AG09309 (cell line): ENCODE results near the gene SH3BP2.

ENCODE experiments used
- DNase-seq: peaks from one replicate; pipeline ENCODE4 v3.0.0-alpha.2; 2010; ENCODE audit warnings: low read depth
- H3K4me3 ChIP-seq: 2 replicates; pipeline ENCODE4 v1.5.1; 2011; ENCODE audit warnings: mild to moderate bottlenecking, low read depth, low read length, moderate library complexity; ENCODE audit not compliant: control insufficient read depth
- TF ChIP-seq, protein P1 (sequence below): IDR thresholded peaks from 2 replicates; pipeline ENCODE4 v1.5.1; 2011; ENCODE audit warnings: mild to moderate bottlenecking, low read depth, low read length, inconsistent platforms; ENCODE audit not compliant: insufficient read depth, control insufficient read depth; ENCODE audit errors: missing control alignments

Gene SH3BP2

DNA sequence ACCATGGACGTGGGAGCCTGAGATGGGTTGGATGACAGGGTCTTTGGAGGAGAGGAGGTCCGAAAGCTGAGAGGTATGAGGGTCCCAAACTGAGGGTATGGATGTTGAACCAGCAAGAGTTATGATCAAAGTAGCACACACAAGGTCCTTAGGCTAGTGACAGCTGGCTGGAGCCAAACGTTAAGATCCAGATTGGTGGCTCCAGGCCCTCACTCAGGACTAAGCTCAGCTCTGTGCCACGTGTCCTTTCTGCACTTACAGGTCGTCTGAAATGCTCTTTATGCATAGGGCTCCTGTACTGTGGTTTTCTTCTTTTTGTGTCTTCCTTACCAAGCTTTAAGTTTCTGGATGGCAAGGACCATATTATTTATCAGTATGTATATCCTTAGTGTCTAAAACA is 86.1 kb downstream of the SH3BP2 start:
- no peak overlapping the region for H3K4me3 ChIP-seq
- DNase-seq = no peak
- TF ChIP-seq, protein P1, sequence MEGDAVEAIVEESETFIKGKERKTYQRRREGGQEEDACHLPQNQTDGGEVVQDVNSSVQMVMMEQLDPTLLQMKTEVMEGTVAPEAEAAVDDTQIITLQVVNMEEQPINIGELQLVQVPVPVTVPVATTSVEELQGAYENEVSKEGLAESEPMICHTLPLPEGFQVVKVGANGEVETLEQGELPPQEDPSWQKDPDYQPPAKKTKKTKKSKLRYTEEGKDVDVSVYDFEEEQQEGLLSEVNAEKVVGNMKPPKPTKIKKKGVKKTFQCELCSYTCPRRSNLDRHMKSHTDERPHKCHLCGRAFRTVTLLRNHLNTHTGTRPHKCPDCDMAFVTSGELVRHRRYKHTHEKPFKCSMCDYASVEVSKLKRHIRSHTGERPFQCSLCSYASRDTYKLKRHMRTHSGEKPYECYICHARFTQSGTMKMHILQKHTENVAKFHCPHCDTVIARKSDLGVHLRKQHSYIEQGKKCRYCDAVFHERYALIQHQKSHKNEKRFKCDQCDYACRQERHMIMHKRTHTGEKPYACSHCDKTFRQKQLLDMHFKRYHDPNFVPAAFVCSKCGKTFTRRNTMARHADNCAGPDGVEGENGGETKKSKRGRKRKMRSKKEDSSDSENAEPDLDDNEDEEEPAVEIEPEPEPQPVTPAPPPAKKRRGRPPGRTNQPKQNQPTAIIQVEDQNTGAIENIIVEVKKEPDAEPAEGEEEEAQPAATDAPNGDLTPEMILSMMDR = no peak

DNA sequence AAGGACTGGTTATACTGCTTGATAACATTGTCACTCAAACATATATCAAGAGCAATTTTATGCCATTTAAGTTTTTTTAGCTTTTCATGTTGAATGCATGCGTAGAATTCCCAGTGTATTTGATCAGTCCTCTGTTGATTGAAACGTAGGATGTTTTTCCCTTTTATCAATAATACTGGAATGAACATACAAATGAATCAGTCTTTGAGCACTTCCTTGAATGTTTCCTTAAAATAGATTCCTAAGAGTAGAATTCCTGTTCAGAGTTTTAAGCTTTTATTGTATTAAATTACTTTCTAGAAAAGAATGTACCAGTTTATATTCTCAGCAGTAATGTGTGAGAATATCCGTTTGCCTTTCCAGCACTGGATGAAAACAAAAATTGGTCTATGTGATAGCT is 88.5 kb downstream of the SH3BP2 start:
- TF ChIP-seq, protein P1 = no peak
- H3K4me3 ChIP-seq = no peak overlapping the region
- no peak for DNase-seq

DNA sequence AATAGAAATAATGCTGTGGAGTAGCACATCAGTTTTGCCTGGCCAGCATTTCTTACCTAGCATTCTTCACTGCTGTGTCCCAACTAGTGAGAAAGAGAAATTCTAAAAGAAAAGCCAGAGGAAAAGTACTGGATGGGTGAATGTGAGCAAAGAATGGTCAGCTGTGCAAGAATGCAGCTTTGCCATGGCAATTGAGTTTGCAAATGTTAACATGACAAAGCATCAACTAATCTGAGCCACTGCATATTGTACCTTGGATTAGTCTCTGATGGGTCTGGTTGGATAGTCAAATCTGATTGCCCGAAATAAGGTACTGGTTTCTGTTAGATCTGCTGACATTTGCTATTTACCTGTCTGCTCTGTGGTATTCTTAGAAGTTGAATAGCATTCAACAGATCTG is 89.5 kb downstream of the SH3BP2 start:
- TF ChIP-seq, protein P1 = no peak
- H3K4me3 ChIP-seq = no peak overlapping the region
- DNase-seq = no peak

DNA sequence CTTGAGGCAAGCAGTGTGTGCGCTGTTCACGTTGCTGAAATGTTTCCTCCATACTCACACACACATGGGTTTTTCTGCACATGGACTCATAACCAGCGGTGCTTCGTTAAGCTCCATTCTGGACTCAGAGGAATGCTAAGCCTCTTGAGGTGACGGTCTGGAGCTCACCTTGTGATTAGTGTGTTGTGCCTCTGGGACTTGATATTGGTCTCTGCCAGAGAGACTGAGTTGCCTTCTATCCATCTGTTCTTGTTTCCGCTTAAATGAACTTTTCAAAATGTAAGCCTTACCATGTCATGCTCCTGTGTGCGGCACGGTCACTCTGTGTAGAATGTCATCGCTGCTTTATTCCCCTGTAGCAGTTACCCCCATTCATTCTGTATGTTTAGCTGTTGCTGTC is 93.3 kb downstream of the SH3BP2 start:
- TF ChIP-seq, protein P1 = no peak
- no peak for DNase-seq
- no peak overlapping the region for H3K4me3 ChIP-seq

DNA sequence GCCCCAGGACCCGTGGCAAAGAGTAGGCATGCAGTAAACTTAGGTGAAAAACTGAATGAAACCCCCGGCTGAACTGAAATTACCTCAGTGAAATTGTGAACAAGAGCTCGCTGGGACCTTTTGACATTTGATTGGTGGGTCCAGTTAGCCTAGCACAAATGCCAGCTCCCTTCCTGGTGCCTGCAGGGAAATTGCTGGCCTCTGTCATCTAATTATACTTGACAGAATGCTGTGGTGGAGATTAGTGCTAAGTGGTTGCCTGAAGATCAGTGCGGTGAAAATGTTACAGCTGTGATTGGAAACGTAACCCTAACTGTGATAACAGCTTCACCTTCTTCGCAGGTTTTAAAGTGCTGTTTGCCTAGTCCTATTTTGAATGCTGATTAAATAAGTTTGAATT is 93.7 kb downstream of the SH3BP2 start:
- TF ChIP-seq, protein P1 = no peak
- DNase-seq = no peak
- no peak overlapping the region for H3K4me3 ChIP-seq

DNA sequence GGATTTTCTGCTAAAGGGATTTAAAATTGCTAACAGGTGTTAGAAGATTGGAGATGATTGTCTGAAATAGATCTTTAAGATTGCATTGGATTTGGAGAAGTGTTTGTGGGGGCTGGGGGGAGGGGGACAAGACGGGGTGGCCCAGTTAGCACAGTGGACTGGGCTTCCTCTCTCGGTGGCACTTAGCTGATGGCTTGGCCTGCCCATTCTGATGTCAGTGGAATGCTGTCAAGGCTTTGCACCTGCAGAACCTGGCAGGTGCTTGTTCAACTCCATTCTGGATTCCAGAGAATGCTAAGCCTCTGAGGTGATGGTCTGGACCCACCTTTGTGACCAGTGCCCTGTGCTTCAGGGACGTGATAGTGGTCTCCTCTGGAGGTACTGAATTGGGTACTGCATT is 94.5 kb downstream of the SH3BP2 start:
- DNase-seq = no peak
- H3K4me3 ChIP-seq = no peak overlapping the region
- TF ChIP-seq, protein P1 = no peak

DNA sequence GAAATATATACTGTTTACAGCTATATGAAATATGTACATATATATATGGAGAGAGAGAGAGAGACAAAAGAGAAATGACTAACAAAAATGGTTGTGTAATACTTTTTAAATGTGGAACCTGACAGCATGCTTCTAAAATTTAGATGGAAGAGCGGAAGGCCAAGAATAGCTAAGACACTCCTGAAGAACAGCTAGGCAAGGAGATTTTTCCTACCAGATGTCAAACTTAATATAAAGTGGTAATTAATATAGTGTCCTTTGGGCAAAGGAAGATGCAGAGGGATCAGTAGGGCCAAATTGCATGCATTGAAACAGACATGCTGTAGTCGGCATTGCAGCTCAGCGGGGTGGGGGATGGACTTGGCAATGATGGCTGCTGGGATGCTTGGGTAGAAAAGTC is 96.0 kb downstream of the SH3BP2 start:
- no peak for DNase-seq
- no peak overlapping the region for H3K4me3 ChIP-seq
- TF ChIP-seq, protein P1 = no peak
